Trophoblast cell (in vitro differentiated cells and primary cell): ENCODE measurements around the gene MGMT.

Experiments
- DNase-seq, 2 donors: peaks; one replicate each; pipeline ENCODE4 v3.0.0-alpha.2; 2016
- H2AFZ ChIP-seq: 2 replicates; pipeline ENCODE4 v1.6.1; 2013; ENCODE audit warnings: low read length, moderate library complexity, mild to moderate bottlenecking; ENCODE audit not compliant: insufficient read depth, poor library complexity
- H2AK5ac ChIP-seq: 2 replicates; pipeline ENCODE4 v1.6.1; 2013; ENCODE audit warnings: mild to moderate bottlenecking, low read length
- H2BK120ac ChIP-seq: 2 replicates; pipeline ENCODE4 v1.6.1; 2013; ENCODE audit warnings: low read length, mild to moderate bottlenecking, moderate library complexity; ENCODE audit not compliant: insufficient read depth, poor library complexity
- H2BK12ac ChIP-seq: 2 replicates; pipeline ENCODE4 v1.6.1; 2013; ENCODE audit warnings: mild to moderate bottlenecking, low read length, moderate library complexity
- H2BK5ac ChIP-seq: 2 replicates; pipeline ENCODE4 v1.6.1; 2013; ENCODE audit warnings: low read length, low read depth, moderate library complexity, mild to moderate bottlenecking; ENCODE audit not compliant: poor library complexity
- H3K14ac ChIP-seq: 2 replicates; pipeline ENCODE4 v1.6.1; 2013; ENCODE audit warnings: mild to moderate bottlenecking, low read length
- H3K18ac ChIP-seq: 2 replicates; pipeline ENCODE4 v1.6.1; 2013; ENCODE audit warnings: mild to moderate bottlenecking, low read length
- H3K23ac ChIP-seq: 2 replicates; pipeline ENCODE4 v1.6.1; 2013; ENCODE audit warnings: low read length
- H3K27ac ChIP-seq: 2 replicates; pipeline ENCODE4 v1.5.1; 2013; ENCODE audit warnings: low read depth, mild to moderate bottlenecking, inconsistent platforms, low read length, moderate library complexity
- H3K27me3 ChIP-seq: 2 replicates; pipeline ENCODE4 v1.6.1; 2013; ENCODE audit warnings: inconsistent platforms, mild to moderate bottlenecking, low read length, moderate library complexity; ENCODE audit not compliant: insufficient read depth
- H3K36me3 ChIP-seq, 2 experiments: 1 replicate in 1 of 2; 2 replicates in 1 of 2; pipeline ENCODE4 v1.6.1; 2013; ENCODE audit warnings: low read length in 2 of 2, mild to moderate bottlenecking in 2 of 2, moderate library complexity in 1 of 2; ENCODE audit not compliant: insufficient read depth in 2 of 2, control insufficient read depth in 1 of 2
- H3K4ac ChIP-seq: 2 replicates; pipeline ENCODE4 v1.6.1; 2013; ENCODE audit warnings: low read depth, mild to moderate bottlenecking, low read length, moderate library complexity
- H3K4me1 ChIP-seq, 2 experiments: 1 replicate in 1 of 2; 2 replicates in 1 of 2; pipeline ENCODE4 v1.6.1; 2013; ENCODE audit warnings: low read length in 2 of 2, mild to moderate bottlenecking in 2 of 2, moderate library complexity in 1 of 2; ENCODE audit not compliant: insufficient read depth in 2 of 2, control insufficient read depth in 1 of 2
- H3K4me2 ChIP-seq: 2 replicates; pipeline ENCODE4 v1.6.1; 2013; ENCODE audit warnings: inconsistent platforms, mild to moderate bottlenecking, low read length, moderate library complexity
- H3K4me3 ChIP-seq: 2 replicates; pipeline ENCODE4 v1.5.1; 2013; ENCODE audit warnings: mild to moderate bottlenecking, low read depth, low read length, inconsistent platforms
- H3K79me1 ChIP-seq: one replicate; pipeline ENCODE4 v1.6.1; 2013; ENCODE audit warnings: low read length
- H3K79me2 ChIP-seq: 2 replicates; pipeline ENCODE4 v1.6.1; 2013; ENCODE audit warnings: low read length, mild to moderate bottlenecking; ENCODE audit not compliant: control insufficient read depth, insufficient read depth, poor library complexity
- H3K9ac ChIP-seq: 2 replicates; pipeline ENCODE4 v1.6.1; 2013; ENCODE audit warnings: mild to moderate bottlenecking, low read length
- H3K9me3 ChIP-seq: 2 replicates; pipeline ENCODE4 v1.6.1; 2013; ENCODE audit warnings: low read depth, mild to moderate bottlenecking, control low read depth, inconsistent platforms, low read length; ENCODE audit not compliant: insufficient read depth
- H4K12ac ChIP-seq: 2 replicates; pipeline ENCODE4 v1.6.1; 2013; ENCODE audit warnings: low read depth, mild to moderate bottlenecking, low read length, moderate library complexity
- H4K8ac ChIP-seq: 2 replicates; pipeline ENCODE4 v1.6.1; 2013; ENCODE audit warnings: low read depth, mild to moderate bottlenecking, low read length, moderate library complexity
- H4K91ac ChIP-seq: one replicate; pipeline ENCODE4 v1.6.1; 2013; ENCODE audit warnings: low read depth, mild to moderate bottlenecking, low read length, moderate library complexity
- WGBS: extraction: QIAGEN DNeasy Blood & Tissue Kit; methylation state at CpG from one replicate; pipeline ENCODE4 v1.1.7; 2013; ENCODE audit warnings: missing lambda C conversion rate; ENCODE audit not compliant: insufficient read length, insufficient coverage; ENCODE audit errors: extremely low coverage; 5-methylcytosine and 5-hydroxymethylcytosine counted together

The MGMT gene

GRCh38 chr10:129725482-129725881 lies 258.4 kb downstream of the MGMT start:
- H2BK12ac ChIP-seq: no peak overlapping the region
- no peak overlapping the region for H2BK120ac ChIP-seq
- no peak overlapping the region for H4K12ac ChIP-seq
- no peak overlapping the region for H4K91ac ChIP-seq
- no peak overlapping the region for H4K8ac ChIP-seq
- H2AK5ac ChIP-seq: no peak overlapping the region
- no peak overlapping the region for H3K23ac ChIP-seq
- H3K79me2 ChIP-seq: no peaks in the 10 kb centered on the region
- no peak for DNase-seq
- H3K9me3 ChIP-seq: peaks cover 22% of the 10 kb centered on the region
- no peak overlapping the region for H3K4me3 ChIP-seq
- H3K9ac ChIP-seq: no peak overlapping the region
- H3K18ac ChIP-seq: no peak overlapping the region
- WGBS: no CpG with 5 or more reads among the region's 9 CpGs
- H3K27me3 ChIP-seq: no peaks in the 10 kb centered on the region
- H3K27ac ChIP-seq: no peak overlapping the region
- no peak overlapping the region for H3K4me2 ChIP-seq
- no peak overlapping the region for H2AFZ ChIP-seq
- H2BK5ac ChIP-seq: no peak overlapping the region
- H3K4ac ChIP-seq: no peak overlapping the region
- peaks cover 0 to 2% of the 10 kb centered on the region in 2 experiments for H3K4me1 ChIP-seq
- H3K36me3 ChIP-seq: no peaks in the 10 kb centered on the region
- no peak overlapping the region for H3K14ac ChIP-seq
- H3K79me1 ChIP-seq: no peaks in the 10 kb centered on the region

GRCh38 chr10:129725890-129726631 lies 259.0 kb downstream of the MGMT start:
- Histone ChIP-seq H3K9me3 (peaks cover 22% of the 10 kb centered on the region), H2BK120ac (no peak overlapping the region), H3K4me2 (no peak overlapping the region), H3K23ac (no peak overlapping the region), H3K4me1 (peaks cover 0 to 2% of the 10 kb centered on the region in 2 experiments), H3K79me2 (no peaks in the 10 kb centered on the region), H2BK5ac (no peak overlapping the region), H2AK5ac (no peak overlapping the region), H3K4ac (no peak overlapping the region), H3K9ac (no peak overlapping the region), H4K8ac (no peak overlapping the region), H3K36me3 (no peaks in the 10 kb centered on the region), H3K18ac (no peak overlapping the region), H3K4me3 (no peak overlapping the region), H3K79me1 (no peaks in the 10 kb centered on the region), H3K14ac (no peak overlapping the region), H3K27ac (no peak overlapping the region), H3K27me3 (no peaks in the 10 kb centered on the region), H4K12ac (no peak overlapping the region), H2AFZ (no peak overlapping the region), H2BK12ac (no peak overlapping the region), H4K91ac (no peak overlapping the region)
- no CpG with 5 or more reads among the region's 10 CpGs for WGBS
- no peak for DNase-seq

GRCh38 chr10:129727071-129727470 lies 260.0 kb downstream of the MGMT start:
- no peaks in the 10 kb centered on the region for H3K79me2 ChIP-seq
- H3K4ac ChIP-seq: no peak overlapping the region
- no peak overlapping the region for H4K12ac ChIP-seq
- no peak for DNase-seq
- no peak overlapping the region for H3K23ac ChIP-seq
- no peak overlapping the region for H2AK5ac ChIP-seq
- H3K18ac ChIP-seq: no peak overlapping the region
- H3K9me3 ChIP-seq: peaks cover 22% of the 10 kb centered on the region
- H2BK120ac ChIP-seq: no peak overlapping the region
- H4K91ac ChIP-seq: no peak overlapping the region
- no peaks in the 10 kb centered on the region for H3K36me3 ChIP-seq
- WGBS: no CpG with 5 or more reads among the region's 6 CpGs
- no peak overlapping the region for H2BK12ac ChIP-seq
- H3K14ac ChIP-seq: no peak overlapping the region
- H3K27ac ChIP-seq: no peak overlapping the region
- H3K4me1 ChIP-seq: peaks cover 0 to 2% of the 10 kb centered on the region in 2 experiments
- H3K9ac ChIP-seq: no peak overlapping the region
- H2AFZ ChIP-seq: no peak overlapping the region
- H3K27me3 ChIP-seq: no peaks in the 10 kb centered on the region
- no peak overlapping the region for H3K4me3 ChIP-seq
- no peaks in the 10 kb centered on the region for H3K79me1 ChIP-seq
- no peak overlapping the region for H3K4me2 ChIP-seq
- H2BK5ac ChIP-seq: no peak overlapping the region
- no peak overlapping the region for H4K8ac ChIP-seq

GRCh38 chr10:129727495-129727894 lies 260.5 kb downstream of the MGMT start:
- Histone ChIP-seq H2BK12ac (no peak overlapping the region), H3K14ac (no peak overlapping the region), H4K12ac (no peak overlapping the region), H3K4me1 (peaks cover 0 to 2% of the 10 kb centered on the region in 2 experiments), H2BK5ac (no peak overlapping the region), H3K27me3 (no peaks in the 10 kb centered on the region), H4K91ac (no peak overlapping the region), H3K23ac (no peak overlapping the region), H3K9me3 (peaks cover 22% of the 10 kb centered on the region), H4K8ac (no peak overlapping the region), H2AK5ac (no peak overlapping the region), H2BK120ac (no peak overlapping the region), H3K27ac (no peak overlapping the region), H3K4me2 (no peak overlapping the region), H3K18ac (no peak overlapping the region), H3K79me2 (no peaks in the 10 kb centered on the region), H3K4me3 (no peak overlapping the region), H2AFZ (no peak overlapping the region), H3K9ac (no peak overlapping the region), H3K36me3 (no peaks in the 10 kb centered on the region), H3K79me1 (no peaks in the 10 kb centered on the region), H3K4ac (no peak overlapping the region)
- DNase-seq: no peak
- WGBS: no CpG with 5 or more reads among the region's 4 CpGs
